ENCODE data around the gene TTYH2.
"Not testable (repeated sequence)": the region's sequence is repeated elsewhere in the genome, so short reads cannot be mapped to it uniquely, and the experiment has no call there.

Gene TTYH2

DNA sequence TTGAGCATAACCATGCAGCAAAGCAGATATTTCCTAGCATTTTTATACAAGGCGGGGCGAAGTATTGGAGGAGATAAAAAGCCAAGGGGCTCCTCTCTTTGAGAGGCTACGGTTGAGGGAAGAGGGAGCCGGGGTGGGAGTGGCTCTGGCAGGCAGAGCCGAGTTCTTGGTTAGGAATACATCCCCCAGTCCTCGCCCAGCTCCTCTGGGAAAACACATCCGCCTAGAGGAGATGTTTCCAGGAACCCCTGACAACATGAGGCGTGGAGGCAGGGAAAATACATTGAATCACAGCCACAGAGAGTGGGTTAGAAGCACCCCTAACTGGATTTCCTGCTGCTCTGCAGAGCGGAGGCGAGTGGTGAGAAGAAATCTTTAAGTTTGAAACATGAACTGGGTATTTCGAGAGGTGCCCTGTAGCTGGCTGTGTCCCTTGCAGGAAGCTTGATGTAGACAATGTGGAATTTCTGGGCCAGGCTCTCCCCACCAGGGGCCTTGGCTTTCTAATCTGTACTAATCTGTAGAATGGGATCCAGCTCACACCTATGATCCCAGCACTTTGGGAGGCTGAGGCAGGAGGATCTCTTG is 27.3 kb downstream of the TTYH2 start:
- no peak for DNase-seq

DNA sequence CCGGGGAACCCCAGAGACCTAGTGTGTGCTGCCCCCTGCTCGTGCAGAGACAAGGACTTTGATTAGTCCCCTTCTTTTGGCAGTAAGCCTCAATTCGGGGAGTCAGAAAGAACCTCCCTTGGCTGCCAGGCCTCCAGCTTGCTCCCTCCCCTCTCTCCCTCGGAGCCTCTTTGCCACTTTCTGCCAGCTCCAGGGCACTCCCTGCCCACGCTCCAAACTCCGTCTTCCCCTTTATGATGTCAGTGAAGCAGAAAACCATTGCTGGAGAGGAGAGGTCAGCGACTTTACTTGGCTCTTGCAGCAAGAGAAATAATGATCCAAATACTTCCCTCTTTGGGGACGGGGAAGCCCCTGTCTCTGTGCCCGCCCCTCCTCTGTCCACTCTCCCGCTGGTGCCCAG is 28.1 kb downstream of the TTYH2 start:
- no peak for DNase-seq

DNA sequence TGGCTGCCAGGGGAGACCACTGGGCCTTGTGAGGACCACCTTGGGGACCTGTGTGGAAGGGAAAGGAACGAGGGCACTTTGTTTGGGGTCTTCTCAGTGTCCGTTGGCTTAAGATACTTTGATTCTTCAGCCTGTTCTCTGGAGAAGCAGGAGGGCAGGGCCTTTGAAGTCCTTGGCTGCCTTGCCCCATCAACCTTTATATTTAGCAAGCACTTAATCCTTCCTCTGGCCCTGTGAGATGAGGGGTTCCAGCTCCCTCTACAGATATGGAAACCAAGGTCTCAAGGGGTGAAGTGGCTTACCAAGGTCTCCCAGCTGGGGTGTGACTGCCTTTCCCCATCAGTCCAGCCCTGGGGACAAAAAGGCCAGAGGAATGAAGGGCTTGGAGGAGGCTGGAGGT is 28.5 kb downstream of the TTYH2 start:
- no peak for DNase-seq

DNA sequence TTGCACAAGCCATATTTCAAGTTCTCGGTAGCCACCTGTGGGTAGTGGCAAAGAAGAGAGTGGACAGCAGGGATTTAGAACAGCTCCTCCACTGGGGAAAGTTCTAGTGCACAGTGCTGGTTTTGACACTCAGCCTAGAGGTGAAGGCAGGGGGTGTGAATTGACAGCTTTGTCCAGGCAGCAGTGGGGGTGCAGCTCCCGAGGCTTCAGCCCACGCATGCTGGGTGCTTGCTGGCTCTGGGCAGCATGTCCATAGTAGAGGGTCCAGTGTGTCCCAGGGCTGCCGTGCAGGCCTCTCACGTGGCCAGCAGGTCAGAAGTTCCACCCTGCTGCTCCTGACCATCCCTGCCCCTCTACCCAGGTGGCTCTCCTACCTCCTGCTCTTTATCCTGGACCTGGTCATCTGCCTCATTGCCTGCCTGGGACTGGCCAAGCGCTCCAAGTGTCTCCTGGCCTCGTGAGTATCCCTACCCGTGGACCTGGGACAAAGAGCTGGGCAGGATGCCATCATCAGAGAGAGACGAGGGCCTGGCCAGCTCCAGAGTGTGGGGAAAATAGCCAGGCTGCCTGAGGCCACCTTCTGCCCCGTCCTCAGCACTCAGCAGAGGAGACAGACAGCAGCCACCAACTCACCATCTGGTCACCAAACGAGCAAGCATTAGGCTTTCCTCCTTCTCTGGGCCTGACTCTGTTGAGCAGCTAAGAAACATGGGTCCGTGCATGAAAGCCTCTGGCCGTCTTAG is 29.8 kb downstream of the TTYH2 start:
- DNase-seq, result no peak

DNA sequence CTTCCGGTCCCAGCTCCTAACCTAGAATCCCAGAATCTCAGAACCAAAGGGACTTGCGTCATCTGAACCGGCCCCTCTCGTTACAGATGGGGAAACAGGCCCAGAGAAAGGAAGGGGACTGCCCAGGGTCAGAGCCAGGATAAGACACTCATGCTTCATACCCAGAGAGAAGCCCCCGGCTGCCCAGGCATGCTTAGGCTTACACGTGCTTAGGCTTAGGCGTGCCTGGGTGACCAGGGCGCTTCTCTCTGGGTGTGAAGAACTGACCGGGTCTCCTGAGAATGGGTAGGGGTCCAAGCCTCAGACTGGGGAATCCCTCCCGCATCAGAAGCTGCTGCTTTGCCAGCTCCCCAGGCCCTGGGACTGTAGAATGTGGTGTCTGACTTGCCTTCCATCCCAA is 30.8 kb downstream of the TTYH2 start:
- DNase-seq, result no peak

DNA sequence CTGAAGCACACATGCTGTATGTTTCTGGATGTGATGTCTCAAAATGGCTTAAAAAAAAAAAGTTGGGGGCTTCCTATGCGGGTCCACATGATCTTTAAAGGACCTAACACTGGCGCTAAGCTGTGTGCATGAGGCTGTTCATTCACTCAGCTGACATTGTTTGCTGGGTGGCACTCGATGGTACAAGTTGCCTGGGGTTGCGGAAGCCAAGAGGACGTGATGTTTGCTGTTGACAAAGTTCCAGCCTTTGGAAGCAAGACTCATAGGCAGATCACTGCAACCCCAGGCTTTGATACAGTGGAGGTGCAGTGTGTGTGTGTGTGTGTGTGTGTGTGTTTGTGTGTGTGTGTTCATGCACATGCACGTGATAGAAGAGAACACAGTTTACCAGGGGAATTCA is 31.2 kb downstream of the TTYH2 start:
- no peak for DNase-seq

DNA sequence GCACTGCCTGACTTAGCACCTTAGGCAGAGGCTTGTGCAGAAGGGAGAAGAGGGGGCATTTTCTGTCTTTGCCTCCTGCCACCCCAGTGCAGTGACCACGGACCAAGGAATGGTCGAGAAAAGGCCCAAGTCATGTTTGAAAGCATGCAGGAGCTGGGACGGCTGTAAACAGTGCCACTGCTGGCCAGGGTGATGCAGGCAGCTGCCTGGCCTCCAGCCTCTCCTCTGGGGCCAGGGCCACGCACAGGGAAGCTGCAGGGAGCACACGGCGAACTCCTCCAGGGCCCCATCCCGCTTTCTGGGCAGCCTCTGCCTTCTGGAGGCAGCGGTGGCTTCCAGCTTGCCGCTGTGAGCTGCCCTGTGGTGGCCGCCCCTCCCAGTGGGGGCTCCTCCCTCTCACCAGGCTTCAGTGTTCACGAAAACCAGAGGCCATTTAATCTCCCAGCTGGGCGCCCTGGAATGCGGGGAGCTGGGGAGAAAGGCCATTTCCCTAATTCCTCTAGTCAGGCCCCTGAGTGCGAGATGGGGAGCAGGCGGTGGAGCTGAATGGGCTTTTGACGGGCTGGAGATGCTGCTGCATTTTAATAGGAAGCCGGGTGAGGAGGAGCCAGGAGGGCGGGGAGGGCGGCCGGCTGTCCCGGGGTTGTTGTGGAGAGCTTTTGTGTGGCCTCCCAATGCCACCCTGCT is 31.9 kb downstream of the TTYH2 start:
- DNase-seq, result no peak

DNA sequence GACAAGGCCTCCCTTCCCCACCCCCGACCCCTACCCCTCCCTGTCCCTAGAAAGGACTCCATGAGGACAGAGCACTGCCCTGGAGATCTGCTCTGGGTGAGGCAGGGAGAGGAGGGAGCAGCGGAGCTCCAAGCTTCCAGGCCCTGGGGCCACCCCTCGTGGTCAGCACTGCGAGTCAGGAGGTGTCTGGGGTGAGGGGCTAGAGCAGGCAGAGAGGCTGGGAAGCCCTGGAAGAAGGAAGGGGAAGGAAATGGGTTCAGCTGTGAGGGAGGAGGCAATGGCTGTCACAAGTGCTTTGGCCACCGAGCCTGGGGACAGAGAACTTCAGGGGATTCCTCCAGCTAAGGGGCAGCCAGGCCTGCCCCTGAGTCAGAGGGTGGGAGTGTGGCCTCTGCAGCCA is 32.5 kb downstream of the TTYH2 start:
- no peak for DNase-seq

DNA sequence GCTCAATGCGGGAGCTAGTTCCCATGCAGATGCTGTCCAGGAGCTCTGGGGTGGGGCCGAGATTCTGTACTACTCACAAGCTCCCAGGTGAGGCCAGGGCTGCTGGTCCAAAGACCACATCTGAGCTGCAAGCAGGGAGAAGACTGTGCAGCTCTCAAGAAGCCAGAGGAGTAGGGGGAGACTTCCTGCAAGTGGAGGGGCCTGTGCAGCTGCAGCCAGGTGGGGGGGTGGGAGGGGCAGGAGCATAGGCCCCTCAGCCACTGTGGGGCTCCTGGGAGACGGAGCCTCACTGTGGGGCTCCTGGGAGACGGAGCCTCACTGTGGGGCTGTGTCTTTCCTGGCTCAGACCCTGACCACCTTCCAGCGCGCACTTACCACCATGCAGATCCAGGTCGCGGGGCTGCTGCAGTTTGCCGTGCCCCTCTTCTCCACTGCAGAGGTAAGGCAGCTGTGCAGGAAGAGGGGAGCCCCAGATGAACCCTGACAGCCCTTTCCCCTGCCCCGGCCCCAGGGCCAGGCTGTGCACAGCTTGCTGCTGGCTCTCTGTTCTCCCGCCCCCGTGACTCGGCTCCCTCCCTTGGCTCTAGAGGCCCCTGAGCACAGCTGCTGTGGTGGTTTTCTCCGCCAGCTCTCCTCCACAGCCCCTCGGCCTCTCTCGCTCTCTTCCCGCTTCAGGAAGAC is 36.4 kb downstream of the TTYH2 start:
- DNase-seq, result no peak

DNA sequence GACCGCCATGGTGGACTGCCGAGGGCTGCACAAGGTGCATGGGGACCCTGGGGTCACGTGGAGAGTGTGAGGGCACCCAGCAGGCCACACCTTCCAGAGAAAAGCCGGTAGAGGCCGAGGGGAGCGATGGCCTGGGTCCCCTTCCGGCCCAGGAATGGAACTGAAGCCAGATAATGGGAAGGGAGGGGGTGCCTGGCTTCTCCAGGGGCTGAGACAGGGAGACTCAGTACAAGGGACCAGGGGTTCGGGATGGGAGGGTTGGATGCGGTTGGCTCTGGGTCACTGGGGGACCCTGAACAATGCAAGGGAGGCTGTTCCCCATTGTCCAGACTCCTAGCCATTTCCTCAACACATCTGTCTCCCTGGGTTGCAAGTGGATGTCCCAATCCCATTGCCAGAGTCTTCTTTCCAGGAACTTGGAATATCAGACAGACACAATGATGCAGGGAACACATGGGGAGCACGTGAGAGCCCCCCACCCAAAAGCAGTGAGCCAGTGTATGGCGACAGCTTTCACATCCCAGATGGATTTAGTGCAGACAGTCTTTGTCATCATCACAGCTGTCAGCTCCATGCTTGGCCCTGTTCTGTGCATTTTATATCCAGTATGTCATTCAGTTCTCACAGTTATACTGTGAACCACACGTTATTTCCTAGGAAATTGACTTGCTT is 37.1 kb downstream of the TTYH2 start:
- DNase-seq, result no peak

DNA sequence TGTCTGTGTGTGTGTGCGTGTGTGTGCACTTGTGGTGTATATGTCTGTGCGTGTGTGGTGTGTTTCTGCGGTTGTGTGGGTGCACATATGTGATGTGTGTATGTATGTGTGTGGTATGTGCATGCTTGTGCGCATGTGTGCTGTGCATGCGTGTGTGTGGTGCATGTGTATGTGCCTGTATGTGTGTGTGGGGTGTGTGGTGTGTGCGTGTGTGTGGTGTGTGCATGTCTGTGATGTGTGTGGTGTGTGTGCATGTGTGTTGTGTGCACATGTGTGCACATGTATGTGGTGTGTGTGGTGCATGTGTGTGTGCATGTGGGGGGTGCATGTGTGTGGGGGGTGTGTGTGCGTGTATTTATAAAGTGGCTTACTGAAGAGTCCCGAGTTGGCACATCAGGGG is 37.7 kb downstream of the TTYH2 start:
- no peak for DNase-seq

DNA sequence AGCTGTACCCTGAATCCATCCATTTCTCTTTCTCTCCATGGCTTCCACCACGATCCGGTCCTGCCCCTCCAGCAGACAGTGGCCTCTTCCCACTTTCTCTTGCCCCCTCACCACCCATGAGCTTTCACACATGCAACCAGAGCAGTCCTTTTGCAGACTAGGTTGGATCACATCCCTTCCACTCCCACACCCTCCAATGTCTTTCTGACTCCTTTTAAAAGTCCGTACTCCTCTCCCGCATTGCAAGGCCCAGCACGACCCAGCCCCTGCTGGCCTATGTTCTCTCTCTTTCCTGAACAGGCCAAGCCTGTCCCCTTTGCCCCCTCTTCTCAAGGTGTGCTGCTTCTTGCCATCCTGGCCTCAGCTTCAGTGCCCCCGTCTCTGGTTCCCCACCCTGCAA is 38.2 kb downstream of the TTYH2 start:
- DNase-seq, result no peak

DNA sequence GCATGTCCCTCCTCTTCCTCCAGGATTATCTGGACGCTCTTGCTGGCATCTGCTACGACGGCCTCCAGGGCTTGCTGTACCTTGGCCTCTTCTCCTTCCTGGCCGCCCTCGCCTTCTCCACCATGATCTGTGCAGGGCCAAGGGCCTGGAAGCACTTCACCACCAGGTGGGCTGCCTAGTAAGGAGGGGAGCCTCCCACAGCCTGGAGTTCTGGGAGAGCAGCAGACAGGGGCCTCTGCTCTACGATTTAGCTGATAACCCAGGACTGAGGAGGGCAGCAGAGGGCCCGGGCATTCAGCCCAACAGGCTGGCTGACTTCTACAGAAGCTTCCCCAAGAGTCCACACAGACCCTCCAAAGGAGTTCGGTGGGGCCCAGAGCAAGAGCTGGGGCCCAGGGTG is 38.8 kb downstream of the TTYH2 start:
- no peak for DNase-seq

DNA sequence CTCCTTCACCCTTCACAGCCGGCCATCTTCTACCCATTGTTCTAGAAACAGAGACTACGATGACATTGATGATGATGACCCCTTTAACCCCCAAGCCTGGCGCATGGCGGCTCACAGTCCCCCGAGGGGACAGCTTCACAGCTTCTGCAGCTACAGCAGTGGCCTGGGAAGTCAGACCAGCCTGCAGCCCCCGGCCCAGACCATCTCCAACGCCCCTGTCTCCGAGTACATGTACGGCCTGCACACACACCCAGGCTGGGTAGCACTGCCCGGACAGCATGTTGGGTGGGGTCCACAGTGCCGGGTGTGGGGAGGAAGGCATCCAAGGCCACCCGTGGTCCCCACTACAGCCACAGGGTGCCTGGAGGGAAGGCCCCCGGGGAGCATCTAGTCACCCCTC is 39.7 kb downstream of the TTYH2 start:
- no peak for DNase-seq

DNA sequence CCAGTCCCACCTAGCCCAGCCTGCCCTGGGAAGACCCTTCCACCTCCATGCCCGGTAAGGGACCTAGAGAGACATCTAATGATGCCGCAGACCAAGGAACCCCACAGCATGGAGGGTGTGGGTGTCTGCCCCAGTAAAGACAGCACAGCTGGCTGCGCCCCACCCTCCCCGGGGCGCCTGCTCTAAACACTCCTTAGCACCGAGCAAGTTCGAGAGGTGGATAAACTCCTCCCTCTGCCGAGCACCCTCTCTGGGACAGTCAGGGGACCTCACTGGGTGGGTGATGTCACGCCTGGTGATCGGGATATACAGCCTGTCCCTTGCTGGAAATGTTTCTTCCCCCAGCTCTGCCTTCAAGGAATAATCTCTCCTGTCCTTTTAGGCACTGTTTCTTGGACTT is 43.9 kb downstream of the TTYH2 start:
- no peak for DNase-seq

DNA sequence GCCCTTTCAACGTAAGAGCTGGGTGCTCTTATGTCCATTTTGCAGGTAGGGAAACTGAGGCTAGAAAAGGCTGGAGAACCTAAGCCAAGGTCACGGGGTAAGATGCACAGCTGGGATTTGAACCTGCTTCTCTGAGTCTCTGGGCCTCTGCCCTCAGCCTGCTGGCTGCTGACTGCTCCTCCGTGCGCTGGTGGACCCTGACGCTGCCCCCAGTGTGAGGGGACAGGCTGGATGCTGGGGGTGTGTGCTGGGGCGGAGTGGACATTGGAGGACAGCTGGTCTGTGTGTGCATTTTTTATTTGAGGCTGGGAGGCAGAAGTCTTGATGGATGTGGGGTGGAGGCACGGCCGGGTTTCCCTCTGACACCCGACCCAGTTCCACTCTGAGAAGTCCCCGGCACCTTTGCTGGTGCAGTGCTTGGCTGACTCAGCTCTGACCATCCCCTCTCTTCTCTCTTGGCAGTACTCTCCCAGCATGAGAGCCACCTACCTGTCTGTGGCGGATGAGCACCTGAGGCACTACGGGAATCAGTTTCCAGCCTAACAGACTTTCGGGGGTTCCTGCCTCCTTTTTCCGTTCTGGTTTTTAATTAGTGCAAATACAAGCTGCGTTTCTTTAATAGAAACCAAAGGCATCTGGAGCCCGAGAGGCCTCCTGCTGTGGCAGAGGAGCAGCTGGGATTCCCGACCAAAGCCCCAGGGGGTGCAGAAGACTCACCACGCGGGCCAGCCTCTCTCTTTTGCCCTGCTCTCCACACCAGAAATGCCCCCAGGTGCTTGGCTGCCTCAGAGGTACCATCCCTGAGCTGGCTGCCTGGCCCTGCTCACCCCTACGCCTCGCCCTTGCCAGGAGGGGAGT is 46.5 kb downstream of the TTYH2 start:
- DNase-seq, result no peak

DNA sequence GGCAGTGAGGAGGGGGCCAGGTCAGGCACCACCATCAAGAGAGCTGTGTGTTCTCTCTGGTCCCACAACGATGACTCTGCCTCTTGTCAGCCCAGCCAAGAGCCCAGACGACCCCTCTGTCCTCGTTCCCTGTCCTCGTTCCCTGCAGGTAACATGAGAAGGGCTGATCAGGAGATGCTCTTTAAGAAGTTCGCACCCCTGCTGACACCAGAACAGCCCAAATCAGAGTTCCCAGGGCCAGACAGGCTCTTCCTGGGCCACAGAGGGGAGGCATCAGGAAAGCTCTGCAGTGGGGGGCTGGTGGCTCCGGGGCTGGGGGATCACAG is 47.1 kb downstream of the TTYH2 start:
- DNase-seq, result no peak

DNA sequence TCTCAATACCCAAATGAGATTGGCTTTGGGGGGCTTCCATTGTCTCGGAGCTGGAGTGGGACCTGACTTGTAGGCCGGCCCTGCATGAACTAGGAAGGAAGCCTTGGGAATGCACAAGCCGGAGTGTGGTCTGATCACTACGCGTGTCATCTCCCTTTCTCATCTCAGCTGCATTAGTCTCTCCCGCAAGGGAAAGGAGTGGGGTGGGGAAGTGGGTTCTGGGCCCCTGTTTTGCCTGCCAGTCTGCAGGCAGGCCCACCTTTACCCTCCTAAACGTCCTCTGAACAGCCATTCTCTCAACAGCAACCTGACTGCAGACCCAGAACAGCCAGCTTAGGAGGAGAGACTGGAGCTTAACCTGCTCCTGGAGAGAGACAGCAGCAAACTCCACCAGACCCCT is 49.2 kb downstream of the TTYH2 start:
- no peak for DNase-seq

DNA sequence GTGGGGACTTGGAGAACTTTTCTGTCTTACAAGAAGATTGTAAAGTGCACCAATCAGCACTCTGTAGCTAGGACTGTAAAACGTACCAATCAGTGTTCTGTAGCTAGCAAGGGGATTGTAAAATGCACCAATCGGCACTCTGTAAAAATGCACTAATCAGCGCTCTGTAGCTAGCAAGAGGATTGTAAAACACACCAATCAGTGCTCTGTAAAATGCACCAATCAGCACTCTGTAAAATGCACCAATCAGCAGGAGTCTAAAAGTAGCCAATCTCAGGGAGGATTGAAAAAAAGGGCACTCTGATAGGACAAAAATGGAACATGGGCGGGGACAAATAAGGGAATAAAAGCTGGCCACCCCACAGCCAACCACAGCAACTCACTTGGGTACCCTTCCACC is 53.7 kb downstream of the TTYH2 start:
- not testable (repeated sequence) for DNase-seq

DNA sequence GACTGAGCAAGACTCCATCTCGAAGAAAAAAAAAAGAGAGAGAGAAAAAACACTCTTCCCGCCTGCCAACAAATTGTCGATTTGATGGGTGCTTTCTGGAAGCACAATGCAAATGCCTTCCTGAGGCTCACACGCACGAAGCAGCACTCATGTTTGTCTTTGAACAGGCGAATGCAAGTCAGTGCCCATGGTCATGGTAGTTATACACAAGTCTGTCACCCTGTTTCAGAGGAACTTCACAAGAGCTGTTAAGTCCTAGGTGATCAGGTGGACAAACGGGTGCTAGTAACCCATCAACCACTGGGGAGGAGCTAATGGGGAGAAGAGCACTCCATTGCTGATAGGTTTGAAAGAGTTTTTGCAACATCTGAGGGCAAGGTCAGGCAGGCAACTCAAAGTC is 54.2 kb downstream of the TTYH2 start:
- no peak for DNase-seq

DNA sequence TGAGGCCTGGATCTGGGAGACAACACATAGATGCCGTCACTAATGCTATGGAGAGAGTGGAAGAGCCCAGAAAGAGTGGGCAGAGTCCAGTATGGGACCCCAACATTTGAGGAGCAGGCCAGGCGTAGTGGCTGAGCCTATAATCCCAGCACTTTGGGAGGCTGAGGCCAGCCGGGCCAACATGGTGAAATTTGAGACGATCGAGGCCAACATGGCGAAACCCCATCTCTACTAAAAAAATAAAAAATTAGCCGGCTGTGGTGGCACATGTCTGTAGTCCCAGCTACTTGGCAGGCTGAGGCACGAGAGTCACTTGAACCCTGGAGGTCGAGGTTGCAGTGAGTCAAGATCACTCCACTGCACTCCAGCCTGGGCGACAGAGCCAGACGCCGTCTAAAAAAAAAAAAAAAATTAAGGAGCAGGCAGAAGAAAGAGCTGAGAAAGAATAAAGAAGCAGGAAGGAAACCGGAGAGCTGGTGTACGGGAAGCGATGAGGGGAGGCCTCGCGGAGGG is 54.7 kb downstream of the TTYH2 start:
- DNase-seq, result no peak

DNA sequence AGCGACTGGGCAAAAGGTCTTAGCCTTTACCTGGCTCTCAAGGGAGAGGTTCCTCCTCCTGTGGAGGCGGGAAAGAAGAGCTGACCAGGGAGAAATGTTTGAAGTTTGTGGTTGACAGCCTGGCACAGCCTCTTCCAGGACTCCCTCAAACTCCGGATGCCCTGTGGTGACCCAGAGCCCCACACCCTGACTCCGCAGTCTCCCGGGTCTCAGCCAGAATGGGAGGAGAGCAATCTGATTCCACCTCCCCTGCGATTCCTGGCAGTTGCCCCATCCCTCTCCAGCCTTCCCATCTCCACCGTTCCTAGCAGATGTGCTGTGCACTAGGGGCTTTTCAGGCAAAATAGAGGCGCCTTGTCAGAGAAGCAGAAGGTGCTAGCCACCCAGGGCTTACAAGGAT is 55.2 kb downstream of the TTYH2 start:
- no peak for DNase-seq

Data from activated CD4-positive, alpha-beta T cell treated with anti-CD3 and anti-CD28 coated beads, Interleukin-10, Interleukin-2, amounts not matched to agents 100 ng/mL and 50 ng/mL, durations not matched to agents 16 hours and 8 hours (primary cell).